NCI-H82 treated with DMSO at 0.1 percent for 48 hours (cell line): Measurements from ENCODE around the gene GALNT16.
"Not testable (repeated sequence)": the region's sequence is repeated elsewhere in the genome, so short reads cannot be mapped to it uniquely, and the experiment has no call there.

Experiments used
- DNase-seq: peaks from one replicate; lab custom pipeline; 2025; ENCODE audit not compliant: unreplicated experiment; lab: John Stamatoyannopoulos, UW

Gene GALNT16

GRCh38 chr14:69259527-69260189, at the start of gene GALNT16:
Gene GALNT16 (plus strand): TSS chr14:69260158. CDS start chr14:69260291, 133 bp downstream.
- DNase-seq, result no peak

- DNase-seq, result no peak
Observed at GRCh38 chr14:69214393-69214792, 45.6 kb upstream of the GALNT16 start.

GRCh38 chr14:69217663-69218062, 42.3 kb upstream of the GALNT16 start:
- not testable (repeated sequence) for DNase-seq

- no peak for DNase-seq
Observed at GRCh38 chr14:69224946-69225345, 35.0 kb upstream of the GALNT16 start.

GRCh38 chr14:69226178-69226577, 33.8 kb upstream of the GALNT16 start:
- DNase-seq, result no peak

GRCh38 chr14:69226736-69227135, 33.2 kb upstream of the GALNT16 start:
- no peak for DNase-seq

- DNase-seq, result no peak
Observed at GRCh38 chr14:69231486-69231885, 28.5 kb upstream of the GALNT16 start.

- DNase-seq, result no peak
Observed at GRCh38 chr14:69232388-69232787, 27.6 kb upstream of the GALNT16 start.

- DNase-seq, result no peak
Observed at GRCh38 chr14:69234106-69234505, 25.9 kb upstream of the GALNT16 start.

- no peak for DNase-seq
Observed at GRCh38 chr14:69235708-69236107, 24.2 kb upstream of the GALNT16 start.

GRCh38 chr14:69237142-69237541, 22.8 kb upstream of the GALNT16 start:
- DNase-seq, result no peak

GRCh38 chr14:69237584-69237983, 22.4 kb upstream of the GALNT16 start:
- DNase-seq, result no peak

- no peak for DNase-seq
Observed at GRCh38 chr14:69238883-69239282, 21.1 kb upstream of the GALNT16 start.

GRCh38 chr14:69240527-69241173, 19.3 kb upstream of the GALNT16 start:
- no peak for DNase-seq

GRCh38 chr14:69241577-69241976, 18.4 kb upstream of the GALNT16 start:
- DNase-seq, result no peak

- peak; percentile 5 for DNase-seq
Observed at GRCh38 chr14:69242311-69243224, 17.4 kb upstream of the GALNT16 start.

- DNase-seq, result no peak
Observed at GRCh38 chr14:69244946-69245345, 15.0 kb upstream of the GALNT16 start.

- DNase-seq, result no peak
Observed at GRCh38 chr14:69246331-69246730, 13.6 kb upstream of the GALNT16 start.

- DNase-seq, result no peak
Observed at GRCh38 chr14:69247676-69248440, 12.1 kb upstream of the GALNT16 start.

- no peak for DNase-seq
Observed at GRCh38 chr14:69249603-69250002, 10.4 kb upstream of the GALNT16 start.

GRCh38 chr14:69252851-69253250, 7.1 kb upstream of the GALNT16 start:
- no peak for DNase-seq
